GM21723 (cell line): Measurements from ENCODE around the gene UNC13A.
A peak's percentile ranks its signal among the peaks of the same experiment; 100 is the strongest.

Experiments
- ATAC-seq: cut with Tn5 transposase; IDR thresholded peaks from one replicate; pipeline ENCODE4 v1.9.1; 2021; ENCODE audit warnings: mild to moderate bottlenecking, moderate library complexity; ENCODE audit not compliant: unreplicated experiment

UNC13A gene

DNA sequence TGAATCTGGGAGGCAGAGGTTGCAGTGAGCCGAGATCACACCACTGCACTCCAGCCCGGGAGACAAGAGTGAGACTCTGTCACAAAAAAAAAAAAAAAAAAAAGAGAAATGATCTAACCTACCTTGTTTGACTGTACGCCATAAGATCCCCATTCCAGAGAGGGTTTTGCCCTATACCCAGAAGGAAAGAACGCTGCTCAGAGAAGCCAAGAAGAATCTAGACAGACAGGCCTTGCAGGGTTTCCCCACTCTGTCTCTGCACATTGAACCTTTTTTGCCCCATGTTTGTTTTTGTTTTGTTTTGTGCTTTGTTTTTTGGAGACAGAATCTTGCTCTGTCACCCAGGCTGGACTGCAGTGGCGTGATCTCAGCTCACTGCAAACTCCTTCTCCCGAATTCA, 23.7 kb upstream of the UNC13A start:
- ATAC-seq, result no peak

DNA sequence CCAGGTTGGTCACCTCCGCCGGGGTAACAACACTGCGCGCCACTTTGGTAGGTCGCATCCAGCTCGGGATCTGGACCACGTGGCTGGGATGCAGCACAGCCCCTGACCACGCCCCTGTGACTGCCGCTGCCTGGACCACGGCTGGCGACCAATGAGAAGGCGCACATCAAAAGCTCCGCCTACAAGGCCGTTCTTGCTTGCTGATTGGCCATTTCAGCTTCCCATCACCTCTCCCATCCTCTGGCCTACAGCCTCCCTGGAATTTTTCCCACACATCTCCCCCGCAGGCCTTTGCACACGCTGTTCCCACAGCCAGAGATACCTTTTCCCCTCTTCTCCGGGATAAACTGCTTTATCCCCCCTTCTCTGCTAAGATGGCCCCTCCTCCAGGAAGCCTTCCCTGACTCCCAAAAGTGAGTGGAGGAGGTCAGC, 18.6 kb upstream of the UNC13A start:
- no peak for ATAC-seq

DNA sequence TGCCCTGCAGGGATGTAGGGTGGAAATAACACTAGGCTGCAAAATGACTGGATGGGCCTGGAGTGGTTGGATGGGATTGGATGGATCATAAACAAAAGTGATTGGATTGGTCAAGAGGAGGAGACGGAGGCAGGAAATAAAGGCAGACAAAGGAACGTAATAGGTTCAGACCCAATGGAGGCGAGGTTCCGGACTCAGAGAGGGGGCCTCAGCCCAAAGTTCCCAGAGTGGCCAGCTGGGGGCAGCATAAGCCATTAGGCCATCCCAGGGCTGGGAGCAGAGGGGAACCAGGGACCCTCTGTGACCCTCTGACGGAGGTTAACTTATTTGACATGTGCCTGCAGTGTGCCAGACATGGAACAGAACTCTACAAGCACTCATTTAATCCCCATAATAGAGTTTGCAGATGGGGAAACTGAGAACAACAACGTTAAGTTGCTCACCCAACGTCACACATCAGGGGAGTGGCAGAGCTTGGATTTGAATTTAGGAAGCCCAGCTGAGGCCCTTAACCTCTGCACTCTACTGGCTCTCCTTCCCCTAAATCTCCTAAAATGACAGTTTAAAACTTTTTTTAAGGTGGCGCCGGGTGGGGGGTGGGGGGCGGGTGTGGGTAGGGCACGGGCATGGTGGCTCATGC, 15.8 kb upstream of the UNC13A start:
- no peak for ATAC-seq

DNA sequence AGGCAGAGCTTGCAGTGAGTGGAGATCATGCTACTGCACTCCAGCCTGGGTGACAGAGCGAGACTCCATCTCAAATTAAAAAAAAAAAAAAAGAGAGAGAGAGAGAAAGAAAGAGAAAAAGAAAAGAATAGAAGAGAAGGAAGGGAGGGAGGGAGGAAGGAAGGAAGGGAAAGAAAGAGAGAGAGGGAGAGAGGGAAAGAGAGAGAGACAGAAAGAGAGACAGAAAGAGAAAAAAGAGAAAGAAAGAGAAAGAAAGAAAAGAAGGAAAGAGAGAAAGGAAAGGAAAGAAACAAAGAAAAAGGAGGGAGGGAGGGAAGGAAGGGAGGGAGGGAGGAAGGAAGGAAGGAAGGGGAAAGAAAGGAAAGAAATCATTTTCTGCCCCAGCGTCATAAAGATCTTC, 7.0 kb upstream of the UNC13A start:
- ATAC-seq, result no peak

DNA sequence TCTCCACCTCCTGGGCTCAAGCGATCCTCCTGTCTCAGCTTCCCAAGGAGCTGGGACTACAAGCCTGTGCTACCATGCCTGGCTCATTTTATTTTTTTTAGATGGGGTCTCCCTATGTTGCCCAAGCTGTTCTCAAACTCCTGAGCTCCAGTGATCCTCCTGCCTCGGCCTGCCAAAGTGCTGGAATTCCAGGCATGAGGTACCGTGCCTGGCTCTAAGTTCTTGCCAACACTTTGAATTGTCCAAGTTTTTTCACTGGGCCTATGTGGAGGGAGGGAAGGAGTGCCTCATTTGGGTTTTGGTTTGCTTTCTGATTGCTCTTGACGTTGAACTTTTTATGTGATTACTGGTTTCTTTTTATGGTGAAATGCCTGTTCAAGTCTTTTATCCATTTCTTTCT, 4.4 kb upstream of the UNC13A start:
- ATAC-seq, result no peak

DNA sequence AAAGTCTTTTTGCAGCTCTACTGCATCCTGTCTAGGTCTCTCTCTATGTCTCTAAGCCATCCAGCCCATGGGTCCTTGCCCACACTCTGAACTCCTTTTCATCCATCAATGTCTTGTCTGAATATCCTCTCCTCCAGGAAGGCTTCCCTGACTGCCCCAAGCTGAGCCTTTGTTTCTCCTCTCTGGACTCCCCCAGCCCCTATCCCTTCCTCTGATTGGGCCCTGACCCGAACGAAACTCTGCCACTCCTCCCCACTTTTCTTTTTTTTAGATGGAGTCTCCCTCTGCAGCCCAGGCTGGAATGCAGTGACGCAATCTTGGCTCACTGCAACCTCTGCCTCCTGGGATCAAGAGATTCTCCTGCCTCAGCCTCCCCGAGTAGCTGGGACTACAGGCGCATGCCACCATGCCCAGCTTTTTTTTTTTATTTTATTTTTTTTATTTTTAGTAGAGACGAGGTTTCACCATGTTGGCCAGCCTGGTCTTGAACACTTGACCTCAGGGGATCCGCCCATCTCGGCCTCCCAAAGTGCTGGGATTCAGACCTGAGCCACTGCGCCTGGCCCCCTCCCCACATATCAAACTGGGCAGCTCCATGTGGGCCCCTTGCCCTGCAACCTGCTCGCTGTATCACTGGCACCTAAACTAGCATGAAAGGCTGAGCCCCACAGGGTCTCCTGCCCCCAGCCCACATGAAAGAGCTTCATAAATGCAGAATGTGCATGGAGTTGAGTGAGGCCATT, 870 bp upstream of the UNC13A start:
- ATAC-seq, result no peak

DNA sequence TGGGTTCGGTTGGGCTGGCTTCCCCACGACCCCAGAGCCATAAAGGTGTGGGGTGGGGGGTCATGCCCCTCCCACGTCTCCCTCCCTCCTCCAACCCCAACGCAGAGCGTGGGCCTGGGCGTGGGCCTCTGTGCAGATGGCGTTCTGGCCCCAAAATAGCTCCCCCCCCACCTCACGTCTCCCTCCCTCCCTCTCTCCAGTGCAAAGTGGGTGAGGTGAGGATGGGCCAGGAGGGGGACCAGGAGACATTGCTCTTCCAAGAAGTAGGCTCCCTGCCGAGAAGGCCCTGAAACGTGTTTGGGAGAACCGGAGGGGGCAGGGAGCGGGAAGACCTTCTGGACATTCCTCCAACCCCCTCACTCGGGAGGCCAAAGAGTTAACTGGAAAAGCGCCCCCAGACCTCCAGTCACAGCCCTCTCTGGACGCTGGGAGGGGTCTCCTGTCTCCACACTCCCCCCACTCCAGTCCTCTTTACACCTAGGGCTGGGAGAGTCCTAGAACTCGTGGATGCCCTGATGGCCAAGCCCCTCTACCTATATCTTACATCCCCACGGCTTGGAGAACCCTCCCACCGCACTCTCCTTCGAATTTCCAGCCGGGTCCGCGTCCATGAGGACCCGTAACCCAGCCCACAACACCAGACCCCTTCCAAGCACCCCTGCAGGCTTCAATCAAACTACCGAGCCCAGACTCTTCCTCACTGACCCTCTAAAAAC, 855 bp downstream of the UNC13A start:
- no peak for ATAC-seq

DNA sequence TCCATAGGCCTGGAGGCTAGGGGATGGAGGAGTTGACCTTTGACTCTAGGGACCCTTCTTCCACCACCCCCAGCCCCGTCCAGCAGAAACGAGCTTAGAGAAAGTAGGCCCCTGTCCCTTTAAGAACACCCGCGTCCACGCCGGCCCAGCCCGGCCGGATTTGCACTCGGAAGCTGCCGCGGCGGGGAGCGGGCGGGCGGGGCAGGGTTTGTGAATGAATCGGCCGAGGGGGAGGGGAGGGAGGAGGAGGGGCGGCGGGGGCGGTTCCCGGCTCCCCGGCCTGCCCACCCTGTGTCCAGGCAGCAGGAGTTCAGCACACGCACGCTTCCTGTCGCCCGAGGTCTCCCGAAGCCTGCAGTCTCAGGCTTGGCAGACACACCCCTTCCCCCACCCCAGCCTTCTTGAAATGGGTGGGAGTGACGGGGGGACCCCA, 1.5 kb downstream of the UNC13A start:
- no peak for ATAC-seq

DNA sequence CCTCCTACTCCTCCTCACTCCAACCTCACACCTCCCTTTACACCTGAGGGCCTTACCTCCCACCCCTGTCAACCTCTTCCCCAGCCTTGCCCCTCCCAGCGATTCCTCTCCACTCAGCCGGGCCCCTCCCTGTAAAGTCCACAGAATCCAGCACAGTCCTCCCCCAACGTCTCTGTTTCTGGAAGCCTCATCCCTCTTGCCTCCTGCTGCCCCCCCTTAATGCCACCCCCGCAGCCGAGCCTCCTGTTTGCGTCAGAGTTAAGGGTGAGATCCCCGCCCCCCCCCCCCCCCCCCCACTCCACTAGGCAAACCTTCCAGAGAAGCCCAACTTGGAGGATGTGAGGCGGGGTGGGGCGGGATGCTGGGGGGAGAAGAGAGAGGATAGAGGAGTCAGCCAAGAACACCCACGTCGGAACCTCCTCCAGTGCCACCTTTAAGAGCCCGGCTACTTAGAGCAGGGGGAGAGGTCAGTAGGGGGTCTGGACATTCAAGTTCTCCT, 2.1 kb downstream of the UNC13A start:
- ATAC-seq, result no peak

DNA sequence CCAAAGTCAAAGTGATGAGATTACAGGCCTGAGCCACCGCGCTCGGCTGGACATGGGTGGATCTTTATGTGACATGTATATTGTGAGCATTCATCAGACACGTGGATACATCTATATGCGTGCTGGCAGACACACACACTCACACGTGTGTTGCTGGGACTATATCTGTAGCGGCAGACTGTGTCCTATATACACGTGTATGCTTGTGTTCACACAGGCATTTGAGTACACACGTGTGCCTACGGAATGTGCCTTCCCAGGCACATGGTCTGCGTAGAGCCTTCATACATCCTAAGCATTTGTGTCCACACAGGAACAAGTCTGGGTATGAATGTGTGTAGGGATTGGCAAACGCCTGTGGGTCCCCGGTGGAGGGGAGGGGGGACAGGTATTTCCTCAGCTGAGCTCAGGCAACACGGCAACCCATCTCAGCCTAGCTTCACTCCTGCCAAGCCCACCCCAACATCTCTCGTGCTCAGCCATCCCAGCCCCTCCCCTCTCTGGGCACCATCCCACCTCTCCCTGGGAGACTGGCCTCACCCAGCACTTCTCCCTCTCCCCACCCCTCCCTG, 2.6 kb downstream of the UNC13A start:
- no peak for ATAC-seq

DNA sequence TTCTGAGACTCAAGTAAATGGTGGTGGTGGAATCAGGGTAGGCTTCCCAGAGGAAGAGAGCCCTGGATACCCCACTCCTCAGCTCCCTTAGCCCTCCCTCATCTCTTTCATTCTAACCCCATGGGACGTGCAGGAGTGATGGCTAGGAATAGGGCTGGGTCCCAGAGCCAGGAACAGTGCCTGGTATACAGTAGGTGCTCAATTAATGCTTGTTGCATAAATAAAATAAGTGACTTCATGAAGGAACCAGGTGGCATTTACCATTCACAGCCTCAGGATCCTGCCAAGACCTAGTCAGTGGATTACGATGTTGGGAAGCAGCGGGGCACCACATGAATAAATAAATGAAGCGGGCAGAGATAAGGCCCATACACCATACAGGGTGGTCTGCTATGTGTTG, 3.9 kb downstream of the UNC13A start:
- ATAC-seq, result no peak

DNA sequence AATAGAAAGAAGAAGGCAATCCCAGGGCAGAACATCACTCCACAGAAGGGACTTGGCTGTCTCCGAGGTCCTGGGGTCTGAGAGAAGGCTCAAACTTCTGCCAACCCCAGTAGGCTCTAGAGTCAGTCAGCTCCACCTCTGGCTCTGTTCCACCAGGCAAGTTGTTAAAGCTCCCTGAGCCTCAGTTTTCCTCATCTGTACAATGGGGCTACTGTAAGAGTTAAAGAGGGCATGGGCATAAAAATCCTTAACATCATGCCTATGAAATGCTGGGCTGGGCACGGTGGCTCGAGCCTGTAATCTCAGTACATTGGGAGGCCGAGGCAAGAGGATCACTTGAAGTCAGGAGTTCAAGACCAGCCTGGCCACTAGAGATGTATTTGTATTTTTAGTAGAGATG, 5.1 kb downstream of the UNC13A start:
- no peak for ATAC-seq

DNA sequence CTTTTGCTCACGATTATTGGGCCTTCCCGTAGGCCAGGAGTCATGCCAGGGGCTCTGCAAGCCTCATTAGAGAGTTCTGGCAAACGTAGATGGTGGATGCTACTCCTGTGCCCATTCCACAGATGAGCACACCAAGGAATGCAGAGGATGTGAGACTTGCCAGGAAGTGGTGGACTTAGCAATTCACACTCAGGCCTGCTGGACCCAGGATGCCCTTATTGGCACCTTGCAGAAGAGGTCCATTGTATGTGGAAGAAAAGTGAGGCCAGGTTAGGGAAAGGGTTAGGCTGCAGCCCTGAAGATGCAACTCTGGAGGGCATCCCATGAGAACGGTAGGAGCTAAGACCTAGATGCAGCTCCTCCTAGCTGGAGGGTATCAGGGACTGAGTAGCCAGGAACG, 5.9 kb downstream of the UNC13A start:
- ATAC-seq, result no peak

DNA sequence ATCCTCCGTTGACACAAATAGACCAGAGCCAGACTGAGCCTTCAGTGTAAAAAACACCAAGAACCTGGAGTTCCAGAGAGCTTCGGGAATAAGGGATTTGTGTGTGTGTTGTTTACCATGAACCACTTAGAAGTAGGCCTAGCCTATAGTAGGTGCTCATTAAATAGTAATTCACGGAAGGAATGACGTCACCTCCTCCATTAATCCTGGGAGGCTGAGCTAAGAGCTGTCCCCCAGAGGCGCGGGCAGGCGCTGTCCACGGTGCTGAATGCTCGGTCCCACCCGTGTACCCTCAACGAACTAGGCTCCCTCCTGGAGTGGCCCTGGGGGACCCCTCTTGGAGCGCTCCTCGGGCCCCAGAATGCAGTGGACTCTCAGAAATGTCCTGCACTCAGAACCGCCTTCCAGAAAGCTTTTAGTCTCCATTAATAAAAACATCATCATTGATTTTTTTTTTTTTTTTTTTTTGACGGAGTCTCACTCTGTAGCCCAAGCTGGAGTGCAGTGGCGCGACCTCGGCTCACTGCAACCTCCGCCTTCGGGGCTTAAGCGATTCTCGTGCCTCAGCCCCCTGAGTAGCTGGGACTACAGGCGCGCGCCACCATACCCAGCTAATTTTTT, 6.5 kb downstream of the UNC13A start:
- no peak for ATAC-seq

DNA sequence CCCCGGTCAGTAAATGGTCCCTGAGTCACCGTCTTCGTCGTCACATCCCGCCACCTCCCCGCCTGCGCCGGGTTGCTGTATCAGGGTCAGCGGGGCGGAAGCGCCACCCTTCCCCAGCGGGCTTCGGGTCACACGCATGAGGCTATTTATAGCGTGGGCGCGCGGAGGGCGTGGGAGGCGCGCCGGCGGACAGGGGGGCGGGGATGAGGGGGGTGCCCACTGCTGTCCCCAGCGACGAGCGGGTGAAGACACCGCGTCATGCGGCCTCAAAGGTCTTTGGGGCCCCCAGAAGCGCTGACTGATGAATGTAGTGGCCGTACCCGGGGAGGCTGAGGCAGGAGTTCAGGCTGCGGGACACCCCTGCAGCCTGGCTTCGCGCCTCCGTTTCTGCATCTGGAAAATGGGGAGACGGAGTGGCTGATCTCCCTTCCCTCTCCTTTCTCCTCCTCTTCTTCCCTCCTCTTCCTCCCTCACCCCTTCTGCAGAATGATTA, 7.9 kb downstream of the UNC13A start:
- peak; percentile 78 for ATAC-seq

DNA sequence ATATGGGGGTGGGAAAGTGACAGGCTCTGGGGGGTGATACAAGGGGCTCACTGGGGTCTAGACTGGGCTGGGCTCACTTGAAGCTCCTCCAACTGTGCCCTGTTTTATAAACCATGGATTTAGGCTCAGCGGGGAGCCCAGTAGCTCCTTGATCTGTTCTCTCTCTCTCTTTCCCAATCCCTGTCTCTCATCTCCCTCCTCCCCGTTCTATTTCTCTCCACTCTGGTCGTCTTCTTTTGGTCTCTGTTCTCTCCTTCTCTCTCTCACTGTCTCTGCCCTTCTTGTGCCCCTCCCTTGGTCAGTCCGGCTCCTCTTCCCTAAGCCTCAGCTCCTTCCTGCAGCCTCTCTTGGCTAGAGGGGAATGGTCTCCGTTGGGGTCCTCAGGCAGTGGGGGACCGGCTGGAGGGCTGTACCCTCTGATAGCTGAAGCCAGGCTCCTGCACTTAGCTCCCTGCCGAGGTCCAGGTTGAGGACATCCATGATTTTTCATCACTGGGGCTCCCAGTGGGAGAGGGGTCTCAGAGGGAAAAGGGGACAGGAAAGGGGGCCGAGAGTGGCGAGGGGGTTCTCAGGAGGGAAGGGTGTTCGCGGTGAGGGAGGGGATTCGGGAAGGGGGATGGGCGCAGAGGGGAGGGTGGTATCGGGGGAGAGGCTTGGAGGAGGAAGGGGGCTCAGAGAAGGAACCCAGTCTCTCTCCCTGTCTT, 8.5 kb downstream of the UNC13A start:
- ATAC-seq, result no peak

DNA sequence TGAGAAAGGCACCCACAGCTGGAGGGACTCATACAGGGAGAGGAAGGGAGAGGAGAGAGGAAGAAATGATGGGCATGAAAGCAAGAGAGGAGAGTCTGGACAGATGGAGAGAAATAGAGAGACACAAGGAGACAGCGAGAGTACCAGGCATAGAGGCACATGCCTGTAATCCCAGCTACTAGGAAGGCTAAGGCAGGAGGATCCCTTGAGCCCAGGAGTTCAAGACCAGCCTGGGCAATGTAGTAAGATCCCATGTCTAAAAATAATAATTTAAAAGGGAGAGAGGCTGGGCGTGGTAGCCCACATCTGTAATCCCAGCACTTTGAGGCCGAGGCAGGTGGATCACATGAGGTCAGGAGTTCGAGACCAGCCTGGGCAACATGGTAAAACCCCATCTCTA, 9.3 kb downstream of the UNC13A start:
- ATAC-seq, result no peak

DNA sequence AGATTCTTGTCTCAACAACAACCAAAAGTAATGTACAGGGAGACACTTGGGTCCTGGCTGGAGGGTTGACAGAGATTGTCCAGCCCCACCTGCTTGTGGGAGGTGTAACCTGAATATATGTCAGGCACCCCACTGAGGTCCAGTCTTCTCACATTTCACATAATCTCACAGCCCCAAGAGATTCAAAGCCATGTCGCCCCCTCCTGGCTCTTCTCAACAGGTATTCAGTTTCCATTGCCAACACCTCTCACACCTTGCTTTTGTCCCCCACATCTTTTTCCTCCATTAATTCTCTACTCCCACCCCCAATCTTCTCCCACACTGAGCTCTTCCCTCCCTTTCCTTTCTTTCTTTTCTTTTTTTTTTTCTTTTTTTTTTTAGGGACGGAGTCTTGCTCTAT, 11.2 kb downstream of the UNC13A start:
- no peak for ATAC-seq

DNA sequence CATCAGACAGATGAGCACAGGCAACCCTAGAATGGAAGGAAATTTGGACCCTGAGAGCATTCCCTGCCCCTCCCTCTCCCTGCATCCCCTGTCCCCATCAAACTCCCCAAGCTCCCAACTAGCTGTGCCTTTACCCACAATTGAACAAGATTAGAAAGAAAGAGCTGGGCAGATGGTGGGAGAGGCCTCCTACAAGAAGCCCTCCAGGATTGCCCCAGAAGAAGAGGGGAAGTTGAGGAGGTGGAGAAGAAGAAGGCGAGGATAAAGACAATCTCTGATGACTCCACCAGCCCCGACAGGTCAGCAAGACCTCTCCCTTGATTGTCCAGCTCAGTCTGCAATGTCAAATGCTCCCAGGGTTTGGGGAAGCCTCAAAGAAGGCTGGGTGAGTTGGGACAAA, 11.9 kb downstream of the UNC13A start:
- no peak for ATAC-seq
